Skeletal muscle tissue (tissue), 4 donors: ENCODE measurements around the gene IGF2BP2. TPM values are rescaled to one million over a fixed set of nuclear protein-coding genes. Genes with fewer than 3 reads are reported as not detected.
"Not testable (repeated sequence)": the region's sequence is repeated elsewhere in the genome, so short reads cannot be mapped to it uniquely, and the experiment has no call there.

Source experiments
- H3K27ac ChIP-seq: one replicate; pipeline ENCODE4 v1.7.0; 2013; ENCODE audit warnings: mild to moderate bottlenecking, low read depth, low read length, inconsistent platforms
- H3K27me3 ChIP-seq, 3 donors: one replicate each; pipeline ENCODE4 v1.7.0; 2013; ENCODE audit warnings: low read length in 3 of 3; ENCODE audit not compliant: control insufficient read depth in 3 of 3, insufficient read depth in 3 of 3
- H3K36me3 ChIP-seq, 3 donors: one replicate each; pipeline ENCODE4 v1.7.0; 2013; ENCODE audit warnings: low read length in 3 of 3; ENCODE audit not compliant: control insufficient read depth in 3 of 3, insufficient read depth in 3 of 3
- H3K4me1 ChIP-seq, 3 donors: one replicate each; pipeline ENCODE4 v1.7.0; 2013; ENCODE audit warnings: low read length in 3 of 3, mild to moderate bottlenecking in 3 of 3; ENCODE audit not compliant: control insufficient read depth in 3 of 3, insufficient read depth in 3 of 3
- H3K4me3 ChIP-seq, 3 donors: one replicate each; pipeline ENCODE4 v1.7.0; 2013; ENCODE audit warnings: low read length in 3 of 3
- H3K9ac ChIP-seq, 3 donors: one replicate each; pipeline ENCODE4 v1.7.0; 2013; ENCODE audit warnings: low read length in 3 of 3, mild to moderate bottlenecking in 3 of 3, moderate library complexity in 2 of 3, low read depth in 1 of 3
- H3K9me3 ChIP-seq, 3 donors: one replicate each; pipeline ENCODE4 v1.7.0; 2013; ENCODE audit warnings: low read length in 3 of 3; ENCODE audit not compliant: control insufficient read depth in 3 of 3
- total RNA-seq: library from RNA; depleted of rRNA; stranded (reverse); fragments of >200 nt; gene quantifications from one replicate; pipeline ENCODE4 v1.2.3, GENCODE V29; 2014
- donor health status: Osteomylitis.

IGF2BP2 gene
- total RNA-seq, 1 donor from 2014 or later: 26.6 TPM

DNA sequence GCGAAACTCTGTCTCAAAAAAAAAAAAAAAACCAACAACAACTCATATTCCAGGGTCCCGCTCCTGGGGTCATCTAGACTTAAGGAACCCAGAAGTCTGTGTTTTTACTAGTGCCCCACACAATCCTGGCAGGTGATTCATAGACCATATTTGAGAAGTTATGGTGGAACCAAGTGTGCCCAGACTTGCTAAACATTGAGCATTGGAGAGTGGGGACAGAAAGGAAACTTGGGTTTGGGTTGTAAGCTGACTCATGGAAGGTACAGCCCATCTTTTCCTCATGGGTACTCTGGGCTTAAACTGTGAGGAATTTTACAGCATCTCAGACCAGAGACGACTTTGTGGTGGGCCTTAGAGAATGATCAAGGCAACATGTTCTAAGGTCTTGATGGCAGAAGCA is 18.3 kb upstream of the IGF2BP2 start:
- Histone ChIP-seq H3K27me3 (peaks cover 0 to 8% (median 7%) of the 10 kb centered on the region in 3 donors), H3K9me3 (no peaks in the 10 kb centered on the region), H3K9ac (no peak overlapping the region), H3K4me1 (no peaks in the 10 kb centered on the region), H3K4me3 (no peak overlapping the region), H3K36me3 (no peaks in the 10 kb centered on the region), H3K27ac (no peak overlapping the region)

DNA sequence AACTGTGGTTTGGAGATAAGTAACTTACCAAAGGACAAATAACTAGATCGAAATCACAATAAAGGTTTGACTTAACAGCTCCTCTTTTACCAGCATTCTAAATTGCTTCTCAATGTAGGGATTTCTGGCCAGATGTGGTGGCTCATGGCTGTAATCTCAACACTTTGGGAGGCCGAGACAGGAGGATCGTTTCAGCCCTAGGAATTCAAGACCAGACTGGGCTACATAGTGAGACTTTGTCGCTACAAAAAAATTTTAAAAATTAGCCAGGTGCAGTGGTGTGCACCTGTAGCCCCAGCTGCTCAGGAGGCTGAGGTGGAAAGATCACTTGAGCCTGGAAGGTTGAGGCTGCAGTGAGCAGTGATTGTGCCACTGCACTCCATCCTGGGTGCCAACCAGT is 17.4 kb upstream of the IGF2BP2 start:
- Histone ChIP-seq H3K36me3 (no peaks in the 10 kb centered on the region), H3K4me3 (no peak overlapping the region), H3K9ac (no peak overlapping the region), H3K27me3 (peaks cover 0 to 5% (median 0%) of the 10 kb centered on the region in 3 donors), H3K27ac (no peak overlapping the region), H3K4me1 (no peaks in the 10 kb centered on the region), H3K9me3 (no peaks in the 10 kb centered on the region)

DNA sequence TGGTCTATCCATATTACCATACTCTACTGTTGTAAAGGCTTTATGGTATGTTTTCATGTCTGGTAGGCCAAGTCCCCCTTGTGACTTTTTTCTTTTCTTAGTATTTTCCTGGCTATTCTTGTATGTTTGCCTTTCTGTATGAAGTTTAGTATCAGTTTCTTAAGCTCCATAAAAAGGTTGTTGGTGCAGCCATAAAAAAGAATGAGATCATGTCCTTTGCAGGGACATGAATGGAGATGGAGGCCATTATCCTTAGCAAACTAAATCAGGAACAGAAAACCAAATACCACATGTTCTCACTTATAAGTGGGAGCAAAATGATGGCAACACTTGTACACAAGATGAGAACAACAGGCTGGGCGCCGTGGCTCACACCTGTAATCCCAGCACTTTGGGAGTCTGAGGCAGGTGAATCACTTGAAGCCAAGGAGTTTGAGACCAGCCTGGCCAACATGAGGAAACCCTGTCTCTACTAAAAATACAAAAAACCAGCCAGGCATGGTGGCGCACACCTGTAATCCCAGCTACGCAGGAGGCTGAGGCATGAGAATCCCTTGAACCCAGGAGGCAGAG is 13.7 kb upstream of the IGF2BP2 start:
- not testable (repeated sequence) for H3K4me1 ChIP-seq, H3K9ac ChIP-seq, H3K4me3 ChIP-seq, H3K9me3 ChIP-seq, H3K36me3 ChIP-seq, H3K27ac ChIP-seq, H3K27me3 ChIP-seq

DNA sequence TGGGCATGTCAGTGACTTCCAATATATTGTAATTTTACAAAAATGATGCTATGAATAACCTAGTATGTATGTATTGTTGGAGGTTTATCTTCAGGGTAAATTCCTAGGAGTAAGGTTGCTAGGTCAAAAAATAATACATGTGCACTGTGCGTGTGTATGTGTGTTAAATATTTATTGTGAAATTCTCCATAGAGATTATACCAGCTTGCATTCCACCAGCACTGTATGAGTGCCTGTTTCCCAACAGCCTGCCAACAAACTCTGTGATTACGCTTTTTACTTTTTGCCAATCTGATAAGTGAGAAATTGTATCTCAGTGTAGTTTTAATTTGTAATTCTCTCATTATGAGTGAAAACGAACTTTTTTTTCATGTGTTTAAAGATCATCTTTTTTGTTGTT is 12.6 kb upstream of the IGF2BP2 start:
- Histone ChIP-seq H3K27ac (no peak overlapping the region), H3K4me1 (no peaks in the 10 kb centered on the region), H3K36me3 (no peaks in the 10 kb centered on the region), H3K4me3 (no peak overlapping the region), H3K9me3 (peaks cover 0 to under 1% (median 0%) of the 10 kb centered on the region in 3 donors), H3K27me3 (peaks cover 0 to 5% (median 2%) of the 10 kb centered on the region in 3 donors), H3K9ac (no peak overlapping the region)

DNA sequence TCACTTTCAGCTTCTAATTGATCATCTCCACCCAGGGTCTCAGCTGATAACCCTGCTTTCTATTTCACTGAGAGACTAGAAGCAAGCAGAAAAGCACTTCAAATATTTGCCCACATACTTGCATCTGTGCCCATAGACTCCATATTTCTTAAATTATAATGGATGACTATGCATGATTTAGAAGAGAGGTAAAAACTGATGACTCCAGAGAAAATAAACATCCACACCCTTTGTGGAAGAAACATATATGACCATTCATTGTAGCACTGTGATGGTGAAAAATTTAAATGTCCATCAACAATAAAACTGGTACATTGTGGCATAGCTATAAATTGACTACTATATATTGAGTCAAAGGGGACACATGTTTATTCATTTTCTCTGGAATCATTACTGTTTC is 7.1 kb upstream of the IGF2BP2 start:
- no peaks in the 10 kb centered on the region for H3K36me3 ChIP-seq
- H3K9ac ChIP-seq: no peak overlapping the region
- no peak overlapping the region for H3K4me3 ChIP-seq
- no peak overlapping the region for H3K27ac ChIP-seq
- H3K27me3 ChIP-seq: peaks cover 5 to 10% (median 5%) of the 10 kb centered on the region in 3 donors
- H3K9me3 ChIP-seq: peaks cover 0 to 2% (median 0%) of the 10 kb centered on the region in 3 donors
- H3K4me1 ChIP-seq: no peaks in the 10 kb centered on the region

DNA sequence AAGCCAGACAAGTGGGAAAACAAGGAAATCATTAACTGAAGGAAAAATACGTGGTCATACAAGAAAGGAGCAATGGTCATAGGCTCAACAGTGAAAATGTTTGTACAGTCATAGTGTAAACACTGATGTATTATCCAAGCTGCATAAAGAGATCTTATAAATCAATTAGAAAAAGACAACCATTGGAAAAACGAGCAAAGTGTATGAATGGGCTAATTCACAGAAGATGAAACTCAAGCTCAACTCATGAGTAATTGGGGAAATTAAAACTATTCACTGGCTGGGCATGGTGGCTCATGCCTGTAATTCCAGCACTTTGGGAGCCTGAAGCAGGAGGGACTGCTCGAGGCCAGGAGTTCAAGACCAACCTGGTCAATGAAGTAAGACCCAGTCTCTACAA is 6.4 kb upstream of the IGF2BP2 start:
- H3K27ac ChIP-seq: no peak overlapping the region
- H3K27me3 ChIP-seq: peaks cover 9 to 18% (median 12%) of the 10 kb centered on the region in 3 donors
- H3K9me3 ChIP-seq: peaks cover 0 to 2% (median 0%) of the 10 kb centered on the region in 3 donors
- H3K4me1 ChIP-seq: peaks cover 0 to under 1% (median 0%) of the 10 kb centered on the region in 3 donors
- no peaks in the 10 kb centered on the region for H3K36me3 ChIP-seq
- H3K4me3 ChIP-seq: no peak overlapping the region
- H3K9ac ChIP-seq: no peak overlapping the region

DNA sequence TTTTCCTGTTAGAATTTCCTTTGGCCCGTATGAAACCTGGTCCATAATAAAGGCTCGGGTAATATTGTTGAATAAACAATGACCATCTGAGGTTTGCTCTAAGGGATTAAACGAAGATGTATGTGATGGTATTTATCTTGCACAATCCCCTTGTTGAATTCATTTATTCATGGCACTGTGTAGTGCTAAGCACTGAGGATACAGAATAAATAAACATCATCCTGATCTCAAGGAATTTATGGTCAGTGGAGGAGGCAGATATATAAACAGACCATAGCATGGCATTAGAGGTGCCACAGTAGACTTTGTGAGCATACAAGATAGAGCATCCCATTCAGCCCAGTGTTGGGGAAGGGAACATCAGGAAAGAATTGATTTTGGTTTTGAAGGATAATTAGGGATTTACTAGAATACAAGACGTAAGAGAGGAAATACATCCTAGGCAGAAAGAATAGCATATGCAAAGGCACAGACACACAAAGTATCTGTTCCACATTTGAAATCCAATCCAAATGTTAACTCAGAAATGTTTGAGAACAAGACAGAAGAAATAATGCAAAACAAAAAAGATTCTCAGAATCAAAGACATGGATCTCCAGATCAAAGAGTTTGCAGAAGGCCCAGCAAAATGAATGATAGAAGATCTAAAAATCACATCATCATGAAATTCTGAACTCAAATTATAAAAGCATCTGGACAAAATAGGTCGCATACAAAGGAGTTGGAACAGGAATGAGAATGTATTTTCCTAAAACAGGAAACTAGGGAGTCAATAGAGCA is 5.4 kb upstream of the IGF2BP2 start:
- Histone ChIP-seq H3K36me3 (no peaks in the 10 kb centered on the region), H3K27ac (no peak overlapping the region), H3K9me3 (peaks cover 0 to 2% (median 0%) of the 10 kb centered on the region in 3 donors), H3K4me1 (peaks cover 0 to 8% (median 4%) of the 10 kb centered on the region in 3 donors), H3K4me3 (no peak overlapping the region), H3K9ac (no peak overlapping the region), H3K27me3 (peaks cover 17 to 25% (median 17%) of the 10 kb centered on the region in 3 donors)

DNA sequence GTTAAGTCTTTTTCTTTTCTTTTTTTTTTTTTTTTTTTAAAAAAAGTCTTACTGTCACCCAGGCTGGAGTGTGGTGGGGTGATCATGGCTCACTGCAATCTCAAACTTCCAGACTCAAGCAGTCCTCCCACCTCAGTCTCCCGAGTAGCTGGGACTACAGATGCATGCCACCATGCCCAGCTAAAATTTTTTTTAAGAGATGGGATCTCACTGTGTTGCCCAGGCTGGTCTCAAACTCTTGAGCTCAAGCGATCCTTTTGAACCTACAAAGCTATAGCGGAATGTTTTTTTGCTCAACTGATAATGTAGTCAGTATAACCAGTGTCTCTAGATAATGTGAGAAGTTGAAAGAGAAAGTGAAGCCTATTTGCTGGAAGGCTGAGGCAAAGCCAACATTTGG is 3.9 kb upstream of the IGF2BP2 start:
- H3K4me3 ChIP-seq: no peak overlapping the region
- peaks cover 17 to 33% (median 24%) of the 10 kb centered on the region in 3 donors for H3K27me3 ChIP-seq
- peaks cover 0 to 8% (median 4%) of the 10 kb centered on the region in 3 donors for H3K4me1 ChIP-seq
- H3K9ac ChIP-seq: no peak overlapping the region
- H3K36me3 ChIP-seq: no peaks in the 10 kb centered on the region
- H3K27ac ChIP-seq: no peak overlapping the region
- peaks cover 0 to 2% (median 0%) of the 10 kb centered on the region in 3 donors for H3K9me3 ChIP-seq

DNA sequence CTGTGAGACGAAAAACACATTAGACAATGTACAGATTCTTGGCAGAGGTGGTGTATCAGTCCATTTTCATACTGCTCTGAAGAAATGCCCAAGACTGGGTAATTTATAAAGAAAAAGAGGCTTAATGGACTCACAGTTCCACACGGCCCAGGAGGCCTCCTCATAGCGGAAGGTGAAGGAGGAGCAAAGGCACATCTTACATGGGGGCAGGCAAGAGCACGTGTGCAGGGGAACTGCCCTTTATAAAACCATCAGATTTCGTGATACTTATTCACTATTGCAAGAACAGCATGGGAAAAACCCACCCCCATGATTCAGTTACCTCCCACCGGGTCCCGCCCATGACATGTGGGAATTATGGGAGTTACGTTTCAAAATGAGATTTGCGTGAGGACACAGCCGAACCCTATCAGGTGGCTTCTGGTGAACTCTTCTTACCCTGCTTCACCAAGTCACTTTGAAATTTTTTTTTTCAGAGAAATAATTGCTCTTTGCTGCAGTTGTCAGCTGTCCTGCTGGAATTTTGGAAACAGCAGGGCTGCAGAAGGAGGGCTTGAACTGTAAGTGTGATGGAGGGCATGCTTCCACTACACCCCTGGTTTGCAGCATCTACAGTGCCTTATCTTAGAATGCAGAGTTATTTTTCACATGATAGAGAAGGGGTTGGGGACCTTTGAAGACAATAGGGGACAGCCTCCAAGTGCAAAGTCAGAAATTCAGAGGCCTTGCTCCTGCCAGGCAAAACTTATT is 2.9 kb upstream of the IGF2BP2 start:
- no peaks in the 10 kb centered on the region for H3K36me3 ChIP-seq
- H3K27me3 ChIP-seq: peaks cover 24 to 40% (median 31%) of the 10 kb centered on the region in 3 donors
- peaks cover 0 to 2% (median 0%) of the 10 kb centered on the region in 3 donors for H3K9me3 ChIP-seq
- no peak overlapping the region for H3K27ac ChIP-seq
- H3K4me3 ChIP-seq: no peak overlapping the region
- H3K4me1 ChIP-seq: peaks cover 5 to 14% (median 11%) of the 10 kb centered on the region in 3 donors
- no peak overlapping the region for H3K9ac ChIP-seq
